K562 (cell line): ENCODE data around the gene SUMO3. TPM values are rescaled to one million over a fixed set of nuclear protein-coding genes. Genes with fewer than 3 reads are reported as not detected.

ENCODE experiments used
- AFF1 ChIP-seq, 2 experiments: fragments of 450-650 bp; IDR thresholded peaks; 2 replicates each; pipeline ENCODE4 v1.6.1; 2018; ENCODE audit warnings: mild to moderate bottlenecking in 2 of 2, low read depth in 1 of 2; ENCODE audit not compliant: partially characterized antibody in 2 of 2
- C11orf30 ChIP-seq: fragments of 450-650 bp; IDR thresholded peaks from 2 replicates; pipeline ENCODE4 v1.6.1; 2016; ENCODE audit warnings: low read depth, mild to moderate bottlenecking
- HINFP ChIP-seq: fragments of 450-650 bp; conservative IDR thresholded peaks from 2 replicates; pipeline ENCODE4 v1.6.1; 2016; ENCODE audit warnings: missing genetic modification characterization, low read depth, mild to moderate bottlenecking, control low read depth, missing compliant biosample characterization
- HLTF ChIP-seq: fragments of 450-650 bp; IDR thresholded peaks from 2 replicates; pipeline ENCODE4 v1.6.1; 2016
- JUNB ChIP-seq: fragments of 450-650 bp; formaldehyde crosslinking; conservative IDR thresholded peaks from 2 replicates; pipeline ENCODE4 v1.4.0; 2020; ENCODE audit warnings: mild to moderate bottlenecking
- KDM2B ChIP-seq: fragments of 250-450 bp; sonication (Bioruptor Pico); IDR thresholded peaks from 2 replicates; pipeline ENCODE4 v1.8.0; 2021; ENCODE audit warnings: mild to moderate bottlenecking, moderate library complexity
- NFE2L1 ChIP-seq: fragments of 450-650 bp; IDR thresholded peaks from 2 replicates; pipeline ENCODE4 v1.6.1; 2016; ENCODE audit warnings: missing genetic modification characterization, low read depth, mild to moderate bottlenecking, missing compliant biosample characterization, moderate library complexity, borderline replicate concordance
- RBM25 ChIP-seq: fragments of 200-400 bp; formaldehyde crosslinking; IDR thresholded peaks from 2 replicates; pipeline ENCODE4 v1.6.1; 2018; ENCODE audit warnings: low read length, low read depth, moderate library complexity; ENCODE audit not compliant: severe bottlenecking
- SMAD3 ChIP-seq: fragments of 450-650 bp; formaldehyde crosslinking; conservative IDR thresholded peaks from 2 replicates; pipeline ENCODE4 v1.4.0; 2020; ENCODE audit warnings: mild to moderate bottlenecking
- TAF15 ChIP-seq: fragments of 200-400 bp; formaldehyde crosslinking; IDR thresholded peaks from 2 replicates; pipeline ENCODE4 v1.6.1; 2017; ENCODE audit warnings: mild to moderate bottlenecking, low read depth, low read length, moderate library complexity
- TCF7 ChIP-seq: sonication (generic); IDR thresholded peaks from 2 replicates; pipeline ENCODE4 v1.6.1; 2016; ENCODE audit warnings: antibody characterized with exemption, borderline replicate concordance
- TRIM24 ChIP-seq, 2 experiments: fragments of 450-650 bp; IDR thresholded peaks; 2 replicates each; pipeline ENCODE4 v1.6.1; 2016
- ZNF133 ChIP-seq: fragments of 250-450 bp; sonication (Bioruptor Pico); IDR thresholded peaks from 2 replicates; pipeline ENCODE4 v1.4.0; 2020; ENCODE audit warnings: mild to moderate bottlenecking
- ZNF436 ChIP-seq: fragments of 250-450, 450-650 bp; sonication (Bioruptor Pico); formaldehyde crosslinking; IDR thresholded peaks from 2 replicates; pipeline ENCODE4 v1.7.0; 2020; ENCODE audit warnings: mild to moderate bottlenecking
- polyA plus RNA-seq, 8 experiments: library from polyadenylated mRNA; depleted of rRNA in 4 of 8; stranded (reverse) in 5 of 8; unstranded in 3 of 8; fragments of >200 nt; fragmentation: Nextera tagmentation in 2 of 8; fragmentation: Illumina TruSeq in 1 of 8; extraction: Ambion mirVana in 2 of 8; extraction: Trizol in 1 of 8; gene quantifications; 2 replicates each; pipeline versions ENCODE4 v1.2.1 to v1.2.3, GENCODE V29; 2011 to 2014; ENCODE audit warnings: inconsistent platforms in 1 of 8, missing spikeins in 1 of 8
- total RNA-seq, 7 experiments: library from RNA; depleted of rRNA in 6 of 7; stranded (reverse); fragments of >200 nt in 6 of 7; fragmentation: Illumina TruSeq in 2 of 7; extraction: Trizol in 2 of 7; gene quantifications; 2 replicates each; pipeline versions ENCODE4 v1.2.1 to v1.2.3, GENCODE V29; 2011 to 2021; ENCODE audit warnings: low replicate concordance in 1 of 7
- TF ChIP-seq, protein P1 (sequence below): sonication (generic); formaldehyde crosslinking; IDR thresholded peaks from 2 replicates; pipeline ENCODE4 v1.8.0; 2022; ENCODE audit warnings: missing genetic modification reagents, mild to moderate bottlenecking, borderline replicate concordance
- TF ChIP-seq, protein P2 (sequence below): fragments of 450-650 bp; IDR thresholded peaks from 2 replicates; pipeline ENCODE4 v1.6.1; 2017; ENCODE audit warnings: antibody characterized with exemption, mild to moderate bottlenecking
- TF ChIP-seq, protein P3 (sequence below): fragments of 450-650 bp; formaldehyde crosslinking; IDR thresholded peaks from 2 replicates; pipeline ENCODE4 v1.4.0; 2020; ENCODE audit warnings: mild to moderate bottlenecking, moderate library complexity

SUMO3 gene
- total and polyA plus RNA-seq, 9 of the 15 experiments (the other 6 are each of a cell fraction or from before 2014, with no cell fraction given): 13.9 to 143 (median 113) TPM

DNA sequence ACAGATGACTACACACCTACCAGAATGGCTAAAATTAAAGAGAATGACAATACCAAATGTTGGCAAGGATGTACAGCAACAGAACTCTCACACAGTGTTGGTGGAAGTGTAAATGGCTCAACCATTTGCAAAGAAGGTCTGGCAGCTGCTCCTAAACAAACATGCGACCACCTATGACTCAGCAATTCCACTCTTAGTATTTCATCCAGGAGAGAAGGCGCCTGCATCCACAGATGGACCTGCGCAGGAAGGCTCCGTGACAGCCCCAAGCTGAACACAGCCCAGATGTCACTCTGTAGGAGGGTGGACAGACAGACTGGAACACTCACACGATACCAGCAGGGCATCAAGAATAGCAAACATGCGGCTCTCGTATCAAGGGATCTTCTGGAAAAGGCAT is 48.9 kb upstream of the SUMO3 start (continued):
- TF ChIP-seq, protein P1, sequence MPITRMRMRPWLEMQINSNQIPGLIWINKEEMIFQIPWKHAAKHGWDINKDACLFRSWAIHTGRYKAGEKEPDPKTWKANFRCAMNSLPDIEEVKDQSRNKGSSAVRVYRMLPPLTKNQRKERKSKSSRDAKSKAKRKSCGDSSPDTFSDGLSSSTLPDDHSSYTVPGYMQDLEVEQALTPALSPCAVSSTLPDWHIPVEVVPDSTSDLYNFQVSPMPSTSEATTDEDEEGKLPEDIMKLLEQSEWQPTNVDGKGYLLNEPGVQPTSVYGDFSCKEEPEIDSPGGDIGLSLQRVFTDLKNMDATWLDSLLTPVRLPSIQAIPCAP (CRISPR knock-in tag): no peak
- TF ChIP-seq ZNF133 (CRISPR knock-in tag): no peak
- no peak for TF ChIP-seq TCF7
- no peak for TF ChIP-seq KDM2B (CRISPR knock-in tag)
- no peak for TF ChIP-seq ZNF436
- TF ChIP-seq C11orf30: peak; percentile 82
- TF ChIP-seq HLTF: 0 out of 2 replicates have a peak, but pooled peaks have one; percentile 26
- peak; percentile 72 for TF ChIP-seq NFE2L1 (tag)
- no peak for TF ChIP-seq TAF15
- TF ChIP-seq SMAD3 (CRISPR knock-in tag): no peak
- TF ChIP-seq HINFP: no peak
- TF ChIP-seq AFF1 (IDR thresholded peaks at IDR 0.05; ENCODE audit: low read depth in 1 of 2, partially characterized antibody in 2 of 2): no peak
- TF ChIP-seq, protein P2, sequence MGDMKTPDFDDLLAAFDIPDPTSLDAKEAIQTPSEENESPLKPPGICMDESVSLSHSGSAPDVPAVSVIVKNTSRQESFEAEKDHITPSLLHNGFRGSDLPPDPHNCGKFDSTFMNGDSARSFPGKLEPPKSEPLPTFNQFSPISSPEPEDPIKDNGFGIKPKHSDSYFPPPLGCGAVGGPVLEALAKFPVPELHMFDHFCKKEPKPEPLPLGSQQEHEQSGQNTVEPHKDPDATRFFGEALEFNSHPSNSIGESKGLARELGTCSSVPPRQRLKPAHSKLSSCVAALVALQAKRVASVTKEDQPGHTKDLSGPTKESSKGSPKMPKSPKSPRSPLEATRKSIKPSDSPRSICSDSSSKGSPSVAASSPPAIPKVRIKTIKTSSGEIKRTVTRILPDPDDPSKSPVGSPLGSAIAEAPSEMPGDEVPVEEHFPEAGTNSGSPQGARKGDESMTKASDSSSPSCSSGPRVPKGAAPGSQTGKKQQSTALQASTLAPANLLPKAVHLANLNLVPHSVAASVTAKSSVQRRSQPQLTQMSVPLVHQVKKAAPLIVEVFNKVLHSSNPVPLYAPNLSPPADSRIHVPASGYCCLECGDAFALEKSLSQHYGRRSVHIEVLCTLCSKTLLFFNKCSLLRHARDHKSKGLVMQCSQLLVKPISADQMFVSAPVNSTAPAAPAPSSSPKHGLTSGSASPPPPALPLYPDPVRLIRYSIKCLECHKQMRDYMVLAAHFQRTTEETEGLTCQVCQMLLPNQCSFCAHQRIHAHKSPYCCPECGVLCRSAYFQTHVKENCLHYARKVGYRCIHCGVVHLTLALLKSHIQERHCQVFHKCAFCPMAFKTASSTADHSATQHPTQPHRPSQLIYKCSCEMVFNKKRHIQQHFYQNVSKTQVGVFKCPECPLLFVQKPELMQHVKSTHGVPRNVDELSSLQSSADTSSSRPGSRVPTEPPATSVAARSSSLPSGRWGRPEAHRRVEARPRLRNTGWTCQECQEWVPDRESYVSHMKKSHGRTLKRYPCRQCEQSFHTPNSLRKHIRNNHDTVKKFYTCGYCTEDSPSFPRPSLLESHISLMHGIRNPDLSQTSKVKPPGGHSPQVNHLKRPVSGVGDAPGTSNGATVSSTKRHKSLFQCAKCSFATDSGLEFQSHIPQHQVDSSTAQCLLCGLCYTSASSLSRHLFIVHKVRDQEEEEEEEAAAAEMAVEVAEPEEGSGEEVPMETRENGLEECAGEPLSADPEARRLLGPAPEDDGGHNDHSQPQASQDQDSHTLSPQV: peak; percentile 43; the same call in 1 of the 2 replicates
- TF ChIP-seq TRIM24 (IDR thresholded peaks at IDR 0.05): 0 out of 4 replicates have a peak, but pooled peaks of 1 of the 2 experiments have one; percentile 16
- TF ChIP-seq, protein P3, sequence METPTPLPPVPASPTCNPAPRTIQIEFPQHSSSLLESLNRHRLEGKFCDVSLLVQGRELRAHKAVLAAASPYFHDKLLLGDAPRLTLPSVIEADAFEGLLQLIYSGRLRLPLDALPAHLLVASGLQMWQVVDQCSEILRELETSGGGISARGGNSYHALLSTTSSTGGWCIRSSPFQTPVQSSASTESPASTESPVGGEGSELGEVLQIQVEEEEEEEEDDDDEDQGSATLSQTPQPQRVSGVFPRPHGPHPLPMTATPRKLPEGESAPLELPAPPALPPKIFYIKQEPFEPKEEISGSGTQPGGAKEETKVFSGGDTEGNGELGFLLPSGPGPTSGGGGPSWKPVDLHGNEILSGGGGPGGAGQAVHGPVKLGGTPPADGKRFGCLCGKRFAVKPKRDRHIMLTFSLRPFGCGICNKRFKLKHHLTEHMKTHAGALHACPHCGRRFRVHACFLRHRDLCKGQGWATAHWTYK (CRISPR knock-in tag): no peak
- peak; percentile 74 for TF ChIP-seq RBM25
- no peak for TF ChIP-seq JUNB (CRISPR knock-in tag)
